Putamen (tissue), 1 donor: ENCODE results near the gene TXNL4A.
"Not testable (repeated sequence)": the region's sequence is repeated elsewhere in the genome, so short reads cannot be mapped to it uniquely, and the experiment has no call there.

ENCODE experiments used
- DNase-seq: peaks from one replicate; pipeline ENCODE4 v3.0.0-alpha.2; 2016; ENCODE audit warnings: low spot score

Gene TXNL4A

GRCh38 chr18:79964330-79965118 lies 23.8 kb downstream of the TXNL4A start, which contains the start of gene HSBP1L1:
Gene HSBP1L1, plus strand, starts transcription at chr18:79964643. Its CDS starts 93 bp downstream, at chr18:79964736.
- no peak for DNase-seq

DNA sequence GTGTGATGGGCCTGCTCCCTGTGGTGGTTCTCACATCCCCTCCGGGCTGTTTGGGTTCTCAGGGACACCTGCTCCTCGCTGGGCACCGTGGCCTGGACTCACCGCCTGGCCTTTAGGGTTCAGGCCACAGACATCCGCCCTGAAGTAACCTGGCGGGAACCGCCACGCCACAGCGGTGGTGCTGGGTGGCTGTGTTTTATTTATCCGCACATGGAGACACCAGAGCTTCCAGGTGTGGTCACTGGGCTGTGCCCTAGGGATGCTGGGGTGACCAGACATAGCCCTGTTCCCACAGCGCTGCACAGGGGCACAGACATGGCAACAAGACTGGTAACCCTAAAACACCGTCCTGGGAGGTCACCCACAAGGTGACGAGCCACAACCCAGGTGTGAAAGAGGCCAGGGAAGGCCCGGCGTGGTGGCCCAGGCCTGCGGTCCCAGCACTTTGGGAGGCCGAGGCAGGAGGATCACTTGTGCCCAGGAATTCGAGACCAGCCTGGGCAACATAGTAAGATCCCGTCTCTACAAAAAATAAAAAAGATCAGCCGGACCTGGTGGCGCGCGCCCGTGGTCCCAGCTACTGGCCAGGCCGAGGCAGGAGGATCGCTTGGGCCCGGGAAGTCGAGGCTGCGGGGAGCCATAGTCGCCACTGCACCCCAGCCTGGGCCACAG lies 24.6 kb downstream of the TXNL4A start:
- DNase-seq: no peak

DNA sequence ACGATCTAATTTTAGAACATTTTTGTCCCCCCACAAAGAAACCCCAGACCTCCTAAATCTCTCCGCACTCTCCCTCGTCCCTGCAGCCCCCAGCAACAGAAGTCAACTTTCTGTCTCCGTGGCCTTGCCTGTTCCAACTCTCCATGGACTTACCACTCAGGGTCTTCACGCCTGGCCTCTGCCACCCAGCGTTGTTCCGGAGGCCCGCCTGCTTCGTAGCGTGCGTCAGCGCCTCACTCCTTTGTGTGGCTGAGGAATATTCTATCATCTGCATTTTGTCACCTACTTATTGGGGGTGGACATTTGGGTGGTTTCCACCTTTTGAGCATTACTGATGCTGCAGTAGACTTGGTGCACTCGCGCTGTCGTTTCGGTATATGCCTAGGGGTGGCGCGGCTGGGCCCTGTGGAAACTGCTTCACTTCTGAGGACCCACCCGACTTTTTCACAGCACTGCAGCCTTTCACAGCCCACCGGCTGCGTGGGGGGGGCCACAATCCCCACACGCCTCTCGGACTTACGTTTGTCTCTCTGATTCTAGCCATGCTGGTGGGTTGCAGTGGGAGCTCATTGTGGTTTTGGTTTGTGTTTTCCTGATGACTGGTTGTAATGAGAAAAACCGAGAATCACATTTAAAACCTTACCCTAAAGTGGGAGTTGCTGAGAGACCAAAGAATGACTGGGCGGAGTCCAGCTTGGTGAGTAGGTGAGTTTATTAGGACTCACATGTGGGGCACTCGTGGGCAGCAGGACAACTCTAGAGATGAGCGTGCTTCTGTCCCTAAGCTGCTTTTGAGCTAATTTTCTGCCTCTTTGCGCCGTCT lies 25.3 kb downstream of the TXNL4A start:
- DNase-seq: no peak

DNA sequence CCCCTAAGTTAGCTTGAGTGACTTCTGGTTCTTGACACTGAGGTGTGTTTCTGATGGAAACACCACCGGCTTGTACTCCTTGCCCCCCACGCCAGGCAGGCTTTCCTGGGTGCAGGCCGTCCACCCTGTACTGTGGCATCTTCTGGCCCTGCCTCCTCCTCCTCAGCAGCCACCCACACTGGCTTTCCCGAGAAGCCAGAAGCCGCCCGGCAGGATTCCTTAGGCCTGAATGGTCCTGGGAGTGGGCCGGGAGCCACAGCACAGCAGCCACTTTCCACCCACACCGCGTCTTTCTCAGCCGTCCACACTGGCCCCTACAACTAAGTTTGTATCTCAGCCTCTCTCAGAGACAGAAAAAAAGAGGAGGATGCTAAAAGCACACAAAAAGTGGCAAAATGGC lies 26.1 kb downstream of the TXNL4A start:
- no peak for DNase-seq

DNA sequence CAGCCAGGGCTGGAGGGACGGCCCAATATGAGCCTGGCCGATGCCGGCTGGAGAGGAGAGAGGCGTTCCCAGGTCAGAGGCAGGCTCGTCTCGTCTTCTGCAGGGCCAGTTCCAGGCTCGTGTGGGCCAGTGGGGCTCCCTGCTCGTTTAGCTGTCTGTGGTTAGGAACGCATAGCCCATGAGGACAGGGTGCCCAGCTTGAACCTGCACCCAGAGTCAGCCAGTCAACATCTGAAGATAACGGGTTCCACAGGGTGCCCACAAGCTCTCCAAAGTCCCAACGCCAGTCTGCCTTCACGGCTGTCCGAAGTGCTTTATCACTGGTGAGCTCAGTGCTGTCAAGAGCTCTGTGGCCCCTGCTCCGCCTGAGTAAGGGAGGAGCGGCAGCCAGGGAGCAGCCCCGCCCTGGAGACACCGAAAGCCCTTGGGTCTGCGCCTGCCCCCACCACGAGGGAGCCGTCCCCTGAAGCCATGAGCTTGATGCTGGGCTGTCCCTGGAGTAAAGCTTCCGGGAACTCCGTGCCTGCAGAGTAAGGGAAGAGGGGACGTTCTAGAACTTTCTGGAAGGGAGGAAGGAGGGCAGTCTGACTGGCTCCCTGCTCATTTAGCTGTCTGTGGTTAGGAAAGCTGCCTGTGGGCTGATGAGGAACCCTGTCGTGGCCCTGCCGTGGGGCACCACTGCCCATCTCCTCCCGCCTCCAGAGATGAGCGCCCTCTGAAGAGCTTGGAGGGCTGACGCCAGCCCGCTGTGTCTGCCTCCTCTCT lies 26.7 kb downstream of the TXNL4A start:
- DNase-seq: no peak

GRCh38 chr18:79960921-79961526 lies 27.3 kb downstream of the TXNL4A start:
- no peak for DNase-seq

GRCh38 chr18:79960161-79960801 lies 28.1 kb downstream of the TXNL4A start:
- not testable (repeated sequence) for DNase-seq

DNA sequence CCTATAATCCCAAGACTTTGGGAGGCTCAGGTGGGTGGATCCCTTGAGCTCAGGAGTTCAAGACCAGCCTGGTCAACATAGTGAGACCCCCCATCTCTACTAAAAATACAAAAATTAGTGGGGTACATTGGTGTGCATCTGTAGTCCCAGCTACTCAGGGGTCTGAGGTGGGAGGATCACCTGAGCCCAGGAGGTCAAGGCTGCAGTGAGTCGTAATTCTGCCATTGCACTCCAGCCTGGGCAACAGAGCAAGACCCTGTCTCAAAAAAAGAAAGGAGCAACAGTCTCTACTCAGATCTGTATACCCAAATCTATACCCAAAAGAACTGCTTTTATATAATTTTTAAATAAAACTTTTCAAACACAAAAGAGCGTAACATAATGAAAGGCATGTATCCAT lies 29.4 kb downstream of the TXNL4A start:
- DNase-seq: no peak

DNA sequence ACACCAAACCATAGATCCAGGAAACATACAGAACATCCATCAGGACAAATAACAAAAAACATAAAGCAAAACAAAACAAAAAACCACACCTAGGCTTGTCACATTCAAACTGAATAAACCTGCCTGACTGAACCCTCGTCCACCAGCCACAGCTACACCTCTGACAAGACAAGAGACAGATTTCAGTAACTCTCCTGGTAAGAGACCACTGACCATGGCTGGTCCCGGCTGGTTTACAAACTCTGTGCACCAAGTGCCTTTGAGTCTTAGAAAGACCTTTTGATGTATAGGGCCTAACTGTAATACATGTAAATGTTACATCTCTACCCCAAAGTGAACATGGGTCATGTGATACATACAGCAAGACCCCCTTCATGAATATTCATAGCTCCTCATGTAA lies 32.1 kb downstream of the TXNL4A start:
- DNase-seq: no peak

DNA sequence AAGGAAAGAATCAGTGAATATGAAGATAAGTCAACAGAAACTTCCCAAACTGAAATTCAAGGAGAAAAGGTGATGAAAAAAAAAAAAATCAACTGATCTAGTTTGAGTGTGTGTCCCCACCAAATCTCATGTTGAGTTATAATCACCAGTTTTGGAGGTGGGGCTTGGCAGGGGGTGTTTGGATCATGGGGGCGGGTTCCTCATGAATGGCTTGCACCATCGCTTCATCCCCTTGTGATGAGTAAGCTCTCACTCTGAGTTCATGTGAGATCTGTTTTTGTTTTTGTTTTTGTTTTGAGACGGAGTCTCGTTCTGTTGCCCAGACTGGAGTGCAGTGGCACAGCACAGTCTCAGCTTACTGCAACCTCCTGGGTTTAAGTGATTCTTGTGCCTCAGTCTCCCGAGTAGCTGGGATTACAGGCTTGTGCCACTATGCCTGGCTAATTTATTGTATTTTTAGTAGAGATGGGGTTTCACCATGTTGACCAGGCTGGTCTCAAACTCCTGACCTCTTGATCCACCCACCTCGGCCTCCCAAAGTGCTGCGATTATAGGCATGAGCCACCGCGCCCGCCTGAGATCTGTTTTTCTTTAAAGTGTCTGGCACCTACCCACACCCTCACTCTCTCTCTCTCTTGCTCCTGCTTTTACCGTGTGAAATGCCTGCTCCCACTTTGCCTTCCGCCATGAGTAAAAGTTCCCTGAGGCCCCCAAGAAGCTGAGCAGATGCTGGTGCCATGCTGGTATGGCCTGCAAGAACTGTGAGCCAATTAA lies 32.9 kb downstream of the TXNL4A start:
- no peak for DNase-seq

DNA sequence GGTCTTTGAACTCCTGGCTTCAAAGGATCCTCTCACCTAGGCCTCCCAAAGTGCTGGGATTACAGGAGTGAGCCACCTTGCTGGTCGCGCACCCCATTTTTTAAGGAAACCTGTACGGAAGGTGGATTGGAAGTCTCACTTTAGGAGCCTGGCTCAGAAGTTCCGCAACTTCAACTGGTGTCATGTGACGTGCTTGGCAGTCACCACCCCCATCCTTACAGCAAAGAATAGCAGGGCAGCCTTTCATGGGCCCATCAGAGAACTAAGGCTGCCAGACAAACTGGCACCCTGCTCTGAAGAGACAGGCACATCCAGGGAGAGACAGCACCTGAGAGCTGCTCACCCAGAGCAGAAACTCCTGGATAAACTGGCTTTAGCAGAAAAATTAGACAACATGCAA lies 33.6 kb downstream of the TXNL4A start:
- no peak for DNase-seq

DNA sequence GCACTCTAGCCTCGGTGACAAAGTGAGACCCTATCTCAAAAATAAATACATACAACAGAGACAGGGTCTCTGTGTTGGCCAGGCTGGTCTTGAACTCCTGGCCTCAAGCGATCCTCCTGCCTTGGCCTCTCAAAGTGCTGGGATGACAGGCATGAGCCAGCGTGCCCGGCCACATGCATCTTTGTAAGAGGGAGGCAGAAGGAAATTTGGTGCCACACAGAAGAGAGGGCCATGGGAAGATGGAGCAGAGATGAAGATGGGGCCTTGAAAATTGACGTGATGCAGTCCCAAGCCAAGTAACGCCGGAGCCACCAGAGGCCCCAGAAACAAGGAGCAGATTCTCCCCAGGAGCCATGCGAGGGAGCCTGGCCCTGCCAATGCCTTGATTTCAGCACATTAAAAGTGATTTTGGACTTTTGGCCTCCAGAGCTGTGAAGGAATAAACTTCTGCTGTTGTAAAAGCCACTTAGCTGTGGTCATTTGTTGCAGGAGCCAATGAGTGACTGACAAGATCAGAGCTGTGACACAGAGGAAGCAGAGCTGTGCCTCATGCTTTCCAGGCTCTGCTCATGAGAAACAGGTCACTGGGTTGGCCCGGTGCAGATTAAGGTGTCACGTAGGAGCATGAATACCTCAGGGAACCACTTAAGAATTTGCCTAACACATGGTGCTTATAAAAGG lies 34.3 kb downstream of the TXNL4A start:
- no peak for DNase-seq

- no peak for DNase-seq
These were observed 35.3 kb downstream of the TXNL4A start for GRCh38 chr18:79952996-79953559.

DNA sequence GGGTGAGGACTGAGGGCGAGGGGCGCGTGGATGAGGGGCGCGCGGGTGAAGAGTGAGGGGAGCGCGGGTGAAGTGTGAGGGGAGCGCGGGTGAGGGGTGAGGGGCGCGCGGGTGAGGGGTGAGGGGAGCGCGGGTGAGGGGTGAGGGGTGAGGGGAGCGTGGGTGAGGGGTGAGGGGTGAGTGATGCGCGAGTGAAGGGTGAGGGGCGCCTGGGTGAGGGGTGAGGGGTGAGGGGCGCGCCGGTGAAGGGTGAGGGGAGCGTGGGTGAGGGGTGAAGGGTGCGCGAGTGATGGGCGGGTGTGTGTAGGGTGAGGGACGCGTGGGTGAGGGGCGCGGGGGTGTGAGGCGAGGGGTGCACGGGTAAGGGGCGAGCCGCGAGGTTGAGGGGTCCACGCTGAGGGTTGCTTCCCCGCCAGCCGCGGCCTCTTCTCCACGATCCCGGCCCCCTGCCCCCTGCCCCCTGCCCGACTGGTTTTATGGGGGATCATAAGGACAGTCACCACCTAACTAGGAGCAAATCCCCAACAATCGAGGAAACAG lies 35.8 kb downstream of the TXNL4A start:
- DNase-seq: no peak

- DNase-seq: peak; percentile 90
These were observed 36.6 kb downstream of the TXNL4A start, which contains the start of gene SLC66A2 for GRCh38 chr18:79951545-79952455. Gene SLC66A2, minus strand, starts transcription at chr18:79951653. Its CDS starts 727 bp downstream, at chr18:79950926.

DNA sequence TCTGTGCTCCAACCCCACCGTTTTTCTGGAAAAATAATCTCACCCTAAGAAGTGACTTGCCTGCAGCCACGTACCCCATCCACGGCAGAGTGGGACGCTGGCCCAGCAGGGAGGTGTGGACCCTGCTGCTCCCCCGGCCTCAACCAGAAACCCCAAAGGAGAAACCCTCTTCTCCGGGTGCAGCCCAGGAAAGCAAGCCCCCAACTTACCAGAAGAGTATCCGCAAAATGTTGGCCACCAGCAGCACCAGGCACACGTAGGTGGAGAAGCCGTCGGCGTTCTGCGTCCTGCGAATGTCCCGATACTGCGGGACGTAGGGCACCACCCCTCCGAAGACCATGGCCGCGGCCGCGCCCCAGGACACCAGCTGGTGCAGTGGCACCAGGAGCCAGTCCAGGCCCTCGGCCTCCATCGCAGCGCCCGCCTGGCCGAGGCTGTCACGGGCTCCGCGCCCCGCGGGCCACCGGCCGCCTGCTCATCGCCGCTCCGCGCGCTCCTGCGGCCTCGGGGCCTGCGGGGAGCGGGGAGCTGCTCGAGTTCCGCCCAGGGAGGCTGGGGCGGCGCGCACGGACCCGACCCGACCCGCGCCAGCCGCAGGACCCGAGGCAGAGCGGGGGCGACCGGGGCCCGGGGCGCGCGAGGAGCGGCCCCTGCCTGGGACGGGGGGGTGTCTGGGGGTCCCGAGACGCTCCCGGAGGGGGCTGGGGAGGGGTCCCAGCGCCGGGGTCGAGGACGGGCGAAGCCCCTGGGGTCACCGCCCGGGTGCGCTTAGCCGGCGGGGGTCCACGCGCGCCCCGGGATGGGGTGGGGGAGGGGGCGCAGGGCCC lies 37.6 kb downstream of the TXNL4A start:
- no peak for DNase-seq
